IMR-90 (cell line): ENCODE measurements around the gene HPS4. TPM values are rescaled to one million over a fixed set of nuclear protein-coding genes. Genes with fewer than 3 reads are reported as not detected.

ENCODE experiments used
- ATAC-seq: fragments of 200-7000 bp; cut with Tn5 transposase; 2 replicates; pipeline ENCODE4 v1.9.1; 2020; ENCODE audit warnings: low read depth, mild to moderate bottlenecking, moderate library complexity
- BruUV-seq: library from RNA; stranded (reverse); fragments of 400-500 nt; replicated peaks from 2 replicates; lab custom pipeline; 2021; lab: Mats Ljungman, UMichigan
- CTCF ChIA-PET: fragments of 300-600 bp; formaldehyde crosslinking; extraction: SDS; loops from one replicate; lab custom pipeline; 2021; ENCODE audit warnings: antibody characterized with exemption; lab: Yijun Ruan, JAX
- POLR2A ChIA-PET: fragments of 300-600 bp; sonication (Branson Sonifier 250); formaldehyde crosslinking; loops from one replicate; lab custom pipeline; 2022; ENCODE audit warnings: antibody characterized with exemption; ENCODE audit not compliant: unreplicated experiment; lab: Charles Lee
- DNase-seq: peaks from one replicate; pipeline ENCODE4 v3.0.0; 2013
- H2AFZ ChIP-seq: replicated peaks from 2 replicates; pipeline ENCODE3; 2013; ENCODE audit warnings: low read length, mild to moderate bottlenecking; ENCODE audit not compliant: poor library complexity
- H2AK5ac ChIP-seq: 2 replicates; pipeline ENCODE4 v1.6.1; 2013; ENCODE audit warnings: low read depth, low read length, inconsistent platforms
- H2AK9ac ChIP-seq: replicated peaks from 2 replicates; pipeline ENCODE3; 2013; ENCODE audit warnings: mild to moderate bottlenecking, low read depth, low read length, moderate library complexity; ENCODE audit not compliant: poor library complexity
- H2BK120ac ChIP-seq: 2 replicates; pipeline ENCODE4 v1.6.1; 2013; ENCODE audit warnings: low read depth, low read length, inconsistent platforms
- H2BK15ac ChIP-seq: 3 replicates; pipeline ENCODE4 v1.6.1; 2013; ENCODE audit warnings: low read depth, low read length, inconsistent platforms
- H2BK20ac ChIP-seq: 2 replicates; pipeline ENCODE4 v1.6.1; 2013; ENCODE audit warnings: low read depth, mild to moderate bottlenecking, inconsistent platforms, low read length, moderate library complexity
- H2BK5ac ChIP-seq: 2 replicates; pipeline ENCODE4 v1.6.1; 2013; ENCODE audit warnings: mild to moderate bottlenecking, low read depth, low read length, inconsistent platforms; ENCODE audit not compliant: poor library complexity, severe bottlenecking
- H3K14ac ChIP-seq: replicated peaks from 2 replicates; pipeline ENCODE4 v1.6.1; 2013; ENCODE audit warnings: low read depth, low read length, inconsistent platforms
- H3K18ac ChIP-seq: 2 replicates; pipeline ENCODE4 v1.6.1; 2013; ENCODE audit warnings: low read depth, low read length, control low read depth
- H3K23ac ChIP-seq: 2 replicates; pipeline ENCODE4 v1.6.1; 2013; ENCODE audit warnings: low read depth, low read length, inconsistent platforms
- H3K27ac ChIP-seq: 2 replicates; pipeline ENCODE4 v1.5.1; 2013; ENCODE audit warnings: mild to moderate bottlenecking, control low read depth, low read length; ENCODE audit not compliant: insufficient read depth
- H3K27me3 ChIP-seq: 2 replicates; pipeline ENCODE4 v1.6.1; 2013; ENCODE audit warnings: low read length; ENCODE audit not compliant: control insufficient read depth, insufficient read depth
- H3K36me3 ChIP-seq: 2 replicates; pipeline ENCODE4 v1.6.1; 2013; ENCODE audit warnings: low read length, mixed read lengths; ENCODE audit not compliant: control insufficient read depth, insufficient read depth
- H3K4ac ChIP-seq: 2 replicates; pipeline ENCODE4 v1.6.1; 2013; ENCODE audit warnings: low read depth, low read length, inconsistent platforms
- H3K4me1 ChIP-seq: 2 replicates; pipeline ENCODE4 v1.6.1; 2013; ENCODE audit warnings: low read length, mixed read lengths; ENCODE audit not compliant: control insufficient read depth, insufficient read depth
- H3K4me2 ChIP-seq: 2 replicates; pipeline ENCODE4 v1.6.1; 2013; ENCODE audit warnings: low read depth, mild to moderate bottlenecking, control low read depth, low read length, moderate library complexity
- H3K4me3 ChIP-seq: 2 replicates; pipeline ENCODE4 v1.5.1; 2013; ENCODE audit warnings: low read depth, mild to moderate bottlenecking, control low read depth, low read length, moderate library complexity; ENCODE audit not compliant: insufficient read depth
- H3K56ac ChIP-seq: 2 replicates; pipeline ENCODE4 v1.6.1; 2013; ENCODE audit warnings: low read length, inconsistent platforms; ENCODE audit not compliant: insufficient read depth; ENCODE audit errors: extremely low read depth
- H3K79me1 ChIP-seq, 2 experiments: 2 replicates each; pipeline ENCODE4 v1.6.1; 2013; ENCODE audit warnings: low read length in 2 of 2, inconsistent platforms in 1 of 2, low read depth in 1 of 2
- H3K9ac ChIP-seq: 2 replicates; pipeline ENCODE4 v1.6.1; 2013; ENCODE audit warnings: low read depth, low read length, control low read depth
- H3K9me1 ChIP-seq: 2 replicates; pipeline ENCODE4 v1.6.1; 2013; ENCODE audit warnings: low read length, inconsistent platforms; ENCODE audit not compliant: insufficient read depth
- H3K9me3 ChIP-seq: 2 replicates; pipeline ENCODE4 v1.6.1; 2013; ENCODE audit warnings: low read length; ENCODE audit not compliant: control insufficient read depth, insufficient read depth
- H4K20me1 ChIP-seq: 2 replicates; pipeline ENCODE4 v1.6.1; 2013; ENCODE audit warnings: low read length, inconsistent platforms; ENCODE audit not compliant: insufficient read depth
- H4K5ac ChIP-seq: 2 replicates; pipeline ENCODE4 v1.6.1; 2013; ENCODE audit warnings: mild to moderate bottlenecking, low read depth, low read length, control low read depth
- H4K8ac ChIP-seq, 2 experiments: 2 replicates each; pipeline ENCODE4 v1.6.1; 2013; ENCODE audit warnings: low read depth in 2 of 2, low read length in 2 of 2, control low read depth in 1 of 2, inconsistent platforms in 1 of 2
- H4K91ac ChIP-seq: 2 replicates; pipeline ENCODE4 v1.6.1; 2013; ENCODE audit warnings: low read depth, low read length, inconsistent platforms; ENCODE audit not compliant: insufficient read depth
- CEBPB ChIP-seq: IDR thresholded peaks from 2 replicates; pipeline ENCODE4 v1.6.1; 2012; ENCODE audit warnings: low read depth, low read length, improper control_type of control experiment
- CHD1 ChIP-seq: IDR thresholded peaks from 2 replicates; pipeline ENCODE4 v1.6.1; 2012; ENCODE audit warnings: low read depth, low read length, improper control_type of control experiment
- CTCF ChIP-seq: conservative IDR thresholded peaks from 2 replicates; pipeline ENCODE4 v1.5.1; 2012; ENCODE audit warnings: mild to moderate bottlenecking, low read depth, low read length, improper control_type of control experiment
- ELK1 ChIP-seq: fragments of 150-350 bp; IDR thresholded peaks from 2 replicates; pipeline ENCODE4 v1.6.1; 2016; ENCODE audit warnings: low read depth, mild to moderate bottlenecking, low read length, moderate library complexity, borderline replicate concordance
- FOS ChIP-seq: fragments of 150-350 bp; IDR thresholded peaks from 2 replicates; pipeline ENCODE4 v1.6.1; 2016; ENCODE audit warnings: low read depth, low read length
- MAFK ChIP-seq: IDR thresholded peaks from 2 replicates; pipeline ENCODE4 v1.6.1; 2012; ENCODE audit warnings: low read depth, low read length, improper control_type of control experiment
- POLR2A ChIP-seq: IDR thresholded peaks from 2 replicates; pipeline ENCODE4 v1.6.1; 2012; ENCODE audit warnings: mild to moderate bottlenecking, low read depth, low read length
- RAD21 ChIP-seq: IDR thresholded peaks from 2 replicates; pipeline ENCODE4 v1.6.1; 2012; ENCODE audit warnings: low read length, improper control_type of control experiment
- RCOR1 ChIP-seq: IDR thresholded peaks from 2 replicates; pipeline ENCODE4 v1.6.1; 2012; ENCODE audit warnings: mild to moderate bottlenecking, low read length, improper control_type of control experiment; ENCODE audit not compliant: insufficient replicate concordance
- RFX5 ChIP-seq: IDR thresholded peaks from 2 replicates; pipeline ENCODE4 v1.8.0; 2012; ENCODE audit warnings: low read depth, mild to moderate bottlenecking, low read length, moderate library complexity
- SMC3 ChIP-seq: fragments of 150-350 bp; IDR thresholded peaks from 2 replicates; pipeline ENCODE4 v1.6.1; 2016; ENCODE audit warnings: low read depth, mild to moderate bottlenecking, antibody characterized with exemption, low read length, moderate library complexity
- USF2 ChIP-seq: fragments of 150-350 bp; IDR thresholded peaks from 2 replicates; pipeline ENCODE4 v1.6.1; 2017; ENCODE audit warnings: mild to moderate bottlenecking, antibody characterized with exemption, low read length, low read depth
- WGBS, 2 experiments: methylation state at CpG; one replicate each; pipeline versions ENCODE4 v1.1.5 to v1.1.7; 2013; ENCODE audit warnings: missing lambda C conversion rate in 2 of 2; ENCODE audit not compliant: insufficient read length in 1 of 2; ENCODE audit errors: extremely low coverage in 2 of 2; 5-methylcytosine and 5-hydroxymethylcytosine counted together
- dilution Hi-C: fragments of 300-500 bp; cut with HindIII; formaldehyde crosslinking; loops from one replicate; pipeline ENCODE4 v1.14.3; 2018; ENCODE audit warnings: low sequenced_read_pairs; ENCODE audit not compliant: unreplicated experiment
- in situ Hi-C: fragments of 300-500 bp; cut with MboI; formaldehyde crosslinking; loops from 3 replicates; pipeline ENCODE4 v1.14.3; 2019; ENCODE audit warnings: low sequenced_read_pairs, inconsistent platforms, mixed read lengths
- intact Hi-C: fragments of 100-400 bp; cut with micrococcal nuclease; formaldehyde crosslinking; loops from 2 replicates; pipeline ENCODE4 v1.10.0; 2022
- polyA plus RNA-seq, 3 experiments: library from polyadenylated mRNA; depleted of rRNA; stranded (reverse); fragments of >200 nt; gene quantifications; 2 replicates each; pipeline ENCODE4 v1.2.3, GENCODE V29; 2012; ENCODE audit warnings: low replicate concordance in 1 of 3
- total RNA-seq: library from RNA; depleted of rRNA; stranded (reverse); fragments of >200 nt; gene quantifications from 2 replicates; pipeline ENCODE4 v1.2.3, GENCODE V29; 2012

Gene HPS4
- total and polyA plus RNA-seq, 2 of the 4 experiments (the other 2 are of a cell fraction), result 15.8 to 19.0 TPM

GRCh38 chr22:26452236-26453016 is 31.2 kb downstream of the HPS4 start (continued):
- no peak for TF ChIP-seq CTCF

GRCh38 chr22:26450453-26451185 is 33.0 kb downstream of the HPS4 start:
- no peaks in the 10 kb centered on the region for H4K20me1 ChIP-seq
- H3K56ac ChIP-seq, result no peak overlapping the region
- H2BK120ac ChIP-seq, result no peak overlapping the region
- H2BK20ac ChIP-seq, result no peak overlapping the region
- H3K79me1 ChIP-seq, result no peaks in the 10 kb centered on the region; a peak in 1 of 4 replicates
- H3K18ac ChIP-seq, result no peak overlapping the region
- H3K4me2 ChIP-seq, result no peak overlapping the region
- POLR2A ChIA-PET, result no interaction called here
- no peak overlapping the region for H3K23ac ChIP-seq
- no peak for DNase-seq
- no peak overlapping the region for H4K91ac ChIP-seq
- no peak overlapping the region for H3K4ac ChIP-seq
- no peak overlapping the region for H2BK5ac ChIP-seq
- no peaks in the 10 kb centered on the region for H3K9me3 ChIP-seq
- no peak overlapping the region for H3K9ac ChIP-seq
- ATAC-seq, result no peak
- no peak overlapping the region for H4K5ac ChIP-seq
- in situ Hi-C loops, result no loop called here
- no peak overlapping the region for H4K8ac ChIP-seq
- no peaks in the 10 kb centered on the region; the same call in 1 of the 2 replicates for H3K4me1 ChIP-seq
- CTCF ChIA-PET, result no interaction called here
- H3K36me3 ChIP-seq, result peaks cover 24% of the 10 kb centered on the region
- no peak overlapping the region for H2BK15ac ChIP-seq
- no peaks in the 10 kb centered on the region for H3K27me3 ChIP-seq
- dilution Hi-C loops, result no loop called here
- H3K4me3 ChIP-seq, result no peak overlapping the region
- no TSS peak for BruUV-seq
- H2AK5ac ChIP-seq, result no peak overlapping the region
- no peak overlapping the region for H2AK9ac ChIP-seq
- H3K27ac ChIP-seq, result no peak overlapping the region
- H2AFZ ChIP-seq, result no peak overlapping the region
- no peaks in the 10 kb centered on the region for H3K9me1 ChIP-seq
- WGBS, 2 experiments, result 100% methylated on average over 1 of the region's 9 CpGs; no CpG with 5 or more reads in 1 of the 2 experiments
- intact Hi-C loops, result no loop called here
- H3K14ac ChIP-seq, result no peak overlapping the region
- TF ChIP-seq ELK1, result no peak
- no peak for TF ChIP-seq CHD1
- no peak for TF ChIP-seq MAFK
- no peak for TF ChIP-seq USF2
- TF ChIP-seq SMC3, result no peak
- no peak for TF ChIP-seq RFX5
- TF ChIP-seq RCOR1, result no peak
- TF ChIP-seq CEBPB, result no peak
- no peak for TF ChIP-seq FOS
- no peak for TF ChIP-seq POLR2A
- TF ChIP-seq RAD21, result no peak
